WERI-Rb-1 (cell line): ENCODE data around the gene ELFN2.

Experiments
- DNase-seq: peaks from one replicate; pipeline ENCODE4 v3.0.0-alpha.2; 2020
- H3K27ac ChIP-seq: fragments of 250-450 bp; sonication (Bioruptor Pico); 2 replicates; pipeline ENCODE4 v1.5.1; 2020; ENCODE audit warnings: mild to moderate bottlenecking, moderate library complexity
- H3K27me3 ChIP-seq: fragments of 250-450 bp; sonication (Bioruptor Pico); 2 replicates; pipeline ENCODE4 v1.5.1; 2021; ENCODE audit warnings: mild to moderate bottlenecking, low read depth, moderate library complexity; ENCODE audit not compliant: insufficient read depth, severe bottlenecking
- H3K36me3 ChIP-seq: fragments of 250-450 bp; sonication (Bioruptor Pico); 2 replicates; pipeline ENCODE4 v1.5.1; 2020; ENCODE audit warnings: mild to moderate bottlenecking, moderate library complexity
- H3K4me3 ChIP-seq: 2 replicates; pipeline ENCODE4 v1.5.1; 2011; ENCODE audit warnings: low read depth, mild to moderate bottlenecking, control low read depth, low read length
- H3K9me3 ChIP-seq: fragments of 250-450 bp; sonication (Bioruptor Pico); 2 replicates; pipeline ENCODE4 v1.5.1; 2021; ENCODE audit warnings: mild to moderate bottlenecking, moderate library complexity; ENCODE audit not compliant: severe bottlenecking
- CTCF ChIP-seq: IDR thresholded peaks from 2 replicates; pipeline ENCODE4 v1.5.1; 2011; ENCODE audit warnings: low read depth, mild to moderate bottlenecking, control low read depth, inconsistent platforms, low read length

The ELFN2 gene

GRCh38 chr22:37319469-37319868 is 107.8 kb downstream of the ELFN2 start:
- Histone ChIP-seq H3K9me3 (no peaks in the 10 kb centered on the region), H3K4me3 (no peak overlapping the region), H3K36me3 (no peaks in the 10 kb centered on the region), H3K27me3 (no peaks in the 10 kb centered on the region), H3K27ac (no peak overlapping the region; the same call in 1 of the 2 replicates)
- DNase-seq: no peak
- no peak for TF ChIP-seq CTCF

DNA sequence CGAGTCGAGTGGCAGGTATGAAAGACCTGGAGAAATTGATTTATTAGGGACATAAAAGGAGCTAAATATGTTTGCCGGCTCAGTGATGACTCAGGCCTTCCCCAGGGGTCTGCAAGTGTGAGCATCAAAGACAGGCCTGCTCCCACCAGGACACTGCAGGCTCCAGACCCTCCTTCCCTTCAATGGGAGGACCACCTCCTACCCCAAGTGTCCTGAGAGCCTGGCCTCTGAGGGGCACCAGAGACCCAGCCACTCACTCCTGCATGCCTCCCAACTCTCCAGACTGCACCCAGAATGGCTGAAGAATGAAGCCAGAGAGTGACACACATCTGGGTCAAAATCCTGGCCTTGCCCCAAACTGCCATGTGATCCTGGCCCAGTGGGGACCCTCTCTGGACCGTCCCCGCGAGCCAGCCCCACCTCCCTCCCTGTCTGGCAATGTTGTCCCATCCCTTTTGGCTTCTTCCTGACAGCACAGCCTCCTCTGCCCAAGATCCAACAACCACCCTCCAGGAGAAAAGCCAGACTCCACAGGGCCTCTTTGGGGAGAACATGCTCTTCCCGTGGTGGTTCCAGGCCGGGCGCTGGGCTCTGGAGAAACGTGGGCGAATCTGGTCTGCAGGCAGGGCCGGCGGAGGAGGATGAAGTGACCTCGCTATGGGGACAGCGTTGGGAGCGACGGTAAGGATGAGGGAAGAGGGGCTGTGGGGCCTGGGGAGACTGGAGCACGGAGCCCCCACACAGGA is 108.7 kb downstream of the ELFN2 start:
- DNase-seq: no peak
- Histone ChIP-seq H3K9me3 (no peaks in the 10 kb centered on the region), H3K4me3 (no peak overlapping the region), H3K36me3 (no peaks in the 10 kb centered on the region), H3K27me3 (no peaks in the 10 kb centered on the region), H3K27ac (no peak overlapping the region)
- TF ChIP-seq CTCF: peak; percentile 63
